ENCODE data around the gene CFTR.

The CFTR gene

DNA sequence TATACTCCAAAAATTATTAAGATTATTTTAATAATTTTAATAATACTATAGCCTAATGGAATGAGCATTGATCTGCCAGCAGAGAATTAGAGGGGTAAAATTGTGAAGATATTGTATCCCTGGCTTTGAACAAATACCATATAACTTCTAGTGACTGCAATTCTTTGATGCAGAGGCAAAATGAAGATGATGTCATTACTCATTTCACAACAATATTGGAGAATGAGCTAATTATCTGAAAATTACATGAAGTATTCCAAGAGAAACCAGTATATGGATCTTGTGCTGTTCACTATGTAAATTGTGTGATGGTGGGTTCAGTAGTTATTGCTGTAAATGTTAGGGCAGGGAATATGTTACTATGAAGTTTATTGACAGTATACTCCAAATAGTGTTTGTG, 80.2 kb downstream of the CFTR start:
- TF ChIP-seq POLR2AphosphoS5 (IDR thresholded peaks at IDR 0.05; ENCODE audit: low read depth, low read length): no peak
- TF ChIP-seq TAF1 (IDR thresholded peaks at IDR 0.05; ENCODE audit: borderline replicate concordance, insufficient read depth, low read length): no peak
- no peak for TF ChIP-seq SIN3A (IDR thresholded peaks at IDR 0.05; ENCODE audit: borderline replicate concordance, insufficient read depth, low read length)
- no peak for TF ChIP-seq FOXP2 (optimal IDR thresholded peaks at IDR 0.05; ENCODE audit: borderline replicate concordance, extremely low read depth, extremely low read length, insufficient read depth)
- TF ChIP-seq, protein P1, sequence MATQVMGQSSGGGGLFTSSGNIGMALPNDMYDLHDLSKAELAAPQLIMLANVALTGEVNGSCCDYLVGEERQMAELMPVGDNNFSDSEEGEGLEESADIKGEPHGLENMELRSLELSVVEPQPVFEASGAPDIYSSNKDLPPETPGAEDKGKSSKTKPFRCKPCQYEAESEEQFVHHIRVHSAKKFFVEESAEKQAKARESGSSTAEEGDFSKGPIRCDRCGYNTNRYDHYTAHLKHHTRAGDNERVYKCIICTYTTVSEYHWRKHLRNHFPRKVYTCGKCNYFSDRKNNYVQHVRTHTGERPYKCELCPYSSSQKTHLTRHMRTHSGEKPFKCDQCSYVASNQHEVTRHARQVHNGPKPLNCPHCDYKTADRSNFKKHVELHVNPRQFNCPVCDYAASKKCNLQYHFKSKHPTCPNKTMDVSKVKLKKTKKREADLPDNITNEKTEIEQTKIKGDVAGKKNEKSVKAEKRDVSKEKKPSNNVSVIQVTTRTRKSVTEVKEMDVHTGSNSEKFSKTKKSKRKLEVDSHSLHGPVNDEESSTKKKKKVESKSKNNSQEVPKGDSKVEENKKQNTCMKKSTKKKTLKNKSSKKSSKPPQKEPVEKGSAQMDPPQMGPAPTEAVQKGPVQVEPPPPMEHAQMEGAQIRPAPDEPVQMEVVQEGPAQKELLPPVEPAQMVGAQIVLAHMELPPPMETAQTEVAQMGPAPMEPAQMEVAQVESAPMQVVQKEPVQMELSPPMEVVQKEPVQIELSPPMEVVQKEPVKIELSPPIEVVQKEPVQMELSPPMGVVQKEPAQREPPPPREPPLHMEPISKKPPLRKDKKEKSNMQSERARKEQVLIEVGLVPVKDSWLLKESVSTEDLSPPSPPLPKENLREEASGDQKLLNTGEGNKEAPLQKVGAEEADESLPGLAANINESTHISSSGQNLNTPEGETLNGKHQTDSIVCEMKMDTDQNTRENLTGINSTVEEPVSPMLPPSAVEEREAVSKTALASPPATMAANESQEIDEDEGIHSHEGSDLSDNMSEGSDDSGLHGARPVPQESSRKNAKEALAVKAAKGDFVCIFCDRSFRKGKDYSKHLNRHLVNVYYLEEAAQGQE (IDR thresholded peaks at IDR 0.05; ENCODE audit: insufficient read depth in 1 of 2, low read depth in 2 of 2, low read length in 2 of 2): no peak

DNA sequence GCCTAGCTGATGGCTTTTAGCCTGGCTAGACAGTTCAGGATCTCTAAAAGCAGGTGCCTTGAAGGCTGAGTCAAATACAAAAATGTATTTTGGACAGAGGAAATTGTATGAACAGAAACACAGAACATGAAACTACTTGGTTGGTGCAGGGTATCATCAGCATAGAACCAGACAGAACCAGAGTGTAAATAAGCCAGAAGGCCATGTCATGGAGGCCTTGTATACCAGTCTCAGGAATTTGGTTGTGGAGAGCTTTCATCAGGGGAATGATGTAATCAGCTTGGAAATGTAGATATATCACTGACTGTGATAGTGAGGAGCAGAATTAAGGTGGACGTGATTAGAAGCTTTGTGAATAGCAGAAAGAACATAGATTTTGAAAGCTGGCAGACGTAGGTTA, 82.9 kb downstream of the CFTR start:
- TF ChIP-seq, protein P1 (IDR thresholded peaks at IDR 0.05; ENCODE audit: insufficient read depth in 1 of 2, low read depth in 2 of 2, low read length in 2 of 2): no peak
- no peak for TF ChIP-seq FOXP2 (optimal IDR thresholded peaks at IDR 0.05; ENCODE audit: borderline replicate concordance, extremely low read depth, extremely low read length, insufficient read depth)
- TF ChIP-seq SIN3A (IDR thresholded peaks at IDR 0.05; ENCODE audit: borderline replicate concordance, insufficient read depth, low read length): no peak

DNA sequence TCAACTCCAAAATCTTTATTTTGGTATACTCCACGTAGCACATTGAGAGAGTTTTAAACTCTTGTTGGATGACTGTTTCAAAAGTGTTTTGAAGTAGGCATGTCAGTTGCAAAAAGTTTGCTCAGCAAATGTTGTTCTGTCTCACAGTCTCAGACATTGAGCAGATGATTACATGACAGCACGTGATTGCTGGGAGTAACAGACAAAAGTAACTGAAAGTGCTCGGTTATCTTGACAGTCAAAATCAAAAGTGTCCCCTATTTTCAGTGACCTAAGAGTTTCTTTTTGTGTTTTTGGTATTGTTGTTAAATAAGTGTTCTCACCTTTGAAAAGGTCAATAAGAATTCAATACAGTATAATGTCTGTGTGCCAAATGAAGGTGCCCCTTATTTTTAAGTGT, 84.3 kb downstream of the CFTR start:
- no peak for TF ChIP-seq POLR2AphosphoS5 (IDR thresholded peaks at IDR 0.05; ENCODE audit: low read depth, low read length)
- no peak for TF ChIP-seq TAF1 (IDR thresholded peaks at IDR 0.05; ENCODE audit: borderline replicate concordance, insufficient read depth, low read length)
- TF ChIP-seq FOXP2 (optimal IDR thresholded peaks at IDR 0.05; ENCODE audit: borderline replicate concordance, extremely low read depth, extremely low read length, insufficient read depth): no peak
- TF ChIP-seq, protein P1 (IDR thresholded peaks at IDR 0.05; ENCODE audit: insufficient read depth in 1 of 2, low read depth in 2 of 2, low read length in 2 of 2): no peak
- no peak for TF ChIP-seq SIN3A (IDR thresholded peaks at IDR 0.05; ENCODE audit: borderline replicate concordance, insufficient read depth, low read length)

DNA sequence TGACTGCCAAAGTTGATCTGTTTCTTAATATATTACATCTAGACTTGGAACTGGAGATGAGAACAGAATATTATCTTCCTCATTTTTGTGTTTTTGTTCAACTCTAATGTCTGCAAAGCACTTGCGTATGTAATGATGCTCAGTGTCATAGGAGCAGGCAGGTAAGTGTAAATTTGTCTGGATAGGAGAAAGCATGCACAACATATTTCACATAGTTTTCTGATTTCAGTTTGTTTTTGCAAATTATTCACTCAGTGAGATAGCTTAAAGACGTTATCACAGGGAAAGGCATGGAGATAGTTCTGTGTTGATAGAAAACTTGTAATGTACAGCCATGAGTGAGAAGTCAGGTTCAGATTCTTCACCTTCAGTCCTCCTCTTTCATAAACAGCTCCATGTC, 84.8 kb downstream of the CFTR start:
- TF ChIP-seq POLR2AphosphoS5 (IDR thresholded peaks at IDR 0.05; ENCODE audit: low read depth, low read length) (no peak), FOXP2 (optimal IDR thresholded peaks at IDR 0.05; ENCODE audit: borderline replicate concordance, extremely low read depth, extremely low read length, insufficient read depth) (no peak), SIN3A (IDR thresholded peaks at IDR 0.05; ENCODE audit: borderline replicate concordance, insufficient read depth, low read length) (no peak), TAF1 (IDR thresholded peaks at IDR 0.05; ENCODE audit: borderline replicate concordance, insufficient read depth, low read length) (no peak)
- TF ChIP-seq, protein P1 (IDR thresholded peaks at IDR 0.05; ENCODE audit: insufficient read depth in 1 of 2, low read depth in 2 of 2, low read length in 2 of 2): no peak

DNA sequence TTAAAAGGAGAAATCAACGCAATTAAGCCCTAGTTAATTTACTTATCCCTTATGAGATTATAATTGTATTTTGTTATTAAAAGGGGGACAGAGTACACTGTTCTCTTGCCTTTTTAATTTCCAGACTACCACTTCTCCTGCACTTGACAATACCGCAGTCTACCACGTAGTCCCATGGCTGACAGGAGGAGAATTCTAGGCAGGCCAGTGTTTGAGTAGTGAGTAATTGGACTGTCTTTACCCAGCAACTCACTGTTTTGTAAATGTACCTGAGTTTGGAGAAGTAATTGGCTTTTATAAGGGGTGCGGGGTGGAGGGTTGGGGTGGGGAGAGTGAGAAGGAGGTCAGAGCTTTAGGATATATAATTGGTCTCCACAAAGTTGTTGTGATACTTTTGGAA, 85.4 kb downstream of the CFTR start:
- TF ChIP-seq SIN3A (IDR thresholded peaks at IDR 0.05; ENCODE audit: borderline replicate concordance, insufficient read depth, low read length): no peak
- TF ChIP-seq TAF1 (IDR thresholded peaks at IDR 0.05; ENCODE audit: borderline replicate concordance, insufficient read depth, low read length): no peak
- TF ChIP-seq POLR2AphosphoS5 (IDR thresholded peaks at IDR 0.05; ENCODE audit: low read depth, low read length): no peak
- TF ChIP-seq, protein P1 (IDR thresholded peaks at IDR 0.05; ENCODE audit: insufficient read depth in 1 of 2, low read depth in 2 of 2, low read length in 2 of 2): no peak
- no peak for TF ChIP-seq FOXP2 (optimal IDR thresholded peaks at IDR 0.05; ENCODE audit: borderline replicate concordance, extremely low read depth, extremely low read length, insufficient read depth)
